H9 (cell line): ENCODE results near the gene HIPK4. TPM values are rescaled to one million over a fixed set of nuclear protein-coding genes. Genes with fewer than 3 reads are reported as not detected.

Experiments
- DNase-seq: peaks from one replicate; pipeline ENCODE4 v3.0.0-alpha.2; 2017
- H2AFZ ChIP-seq: one replicate; pipeline ENCODE4 v1.6.1; 2013; ENCODE audit warnings: mild to moderate bottlenecking, low read length, control low read depth, moderate library complexity
- H2AK5ac ChIP-seq: 2 replicates; pipeline ENCODE4 v1.6.1; 2013; ENCODE audit warnings: low read length, control low read depth, mixed read lengths; ENCODE audit not compliant: insufficient read length
- H2BK120ac ChIP-seq: one replicate; pipeline ENCODE4 v1.6.1; 2013; ENCODE audit warnings: low read depth, mild to moderate bottlenecking, low read length, control low read depth, inconsistent platforms; ENCODE audit not compliant: poor library complexity, severe bottlenecking
- H2BK12ac ChIP-seq: 2 replicates; pipeline ENCODE4 v1.6.1; 2013; ENCODE audit warnings: low read length, control low read depth, mixed read lengths, low read depth; ENCODE audit not compliant: insufficient read length
- H2BK15ac ChIP-seq: 2 replicates; pipeline ENCODE4 v1.6.1; 2013; ENCODE audit warnings: low read depth, low read length, control low read depth
- H2BK20ac ChIP-seq: one replicate; pipeline ENCODE4 v1.6.1; 2013; ENCODE audit warnings: low read depth, mild to moderate bottlenecking, low read length, control low read depth, inconsistent platforms; ENCODE audit not compliant: poor library complexity, severe bottlenecking
- H2BK5ac ChIP-seq: 2 replicates; pipeline ENCODE4 v1.6.1; 2013; ENCODE audit warnings: low read length, control low read depth, mixed read lengths; ENCODE audit not compliant: insufficient read length
- H3K14ac ChIP-seq: 2 replicates; pipeline ENCODE4 v1.6.1; 2013; ENCODE audit warnings: low read length, control low read depth; ENCODE audit not compliant: insufficient read depth
- H3K18ac ChIP-seq: 2 replicates; pipeline ENCODE4 v1.6.1; 2013; ENCODE audit warnings: low read depth, mild to moderate bottlenecking, mixed read lengths, low read length, control low read depth; ENCODE audit not compliant: insufficient read length
- H3K23ac ChIP-seq: 2 replicates; pipeline ENCODE4 v1.6.1; 2013; ENCODE audit warnings: low read length, control low read depth, mixed read lengths, low read depth; ENCODE audit not compliant: insufficient read length
- H3K23me2 ChIP-seq: 2 replicates; pipeline ENCODE4 v1.6.1; 2013; ENCODE audit warnings: low read depth, mild to moderate bottlenecking, mixed read lengths, low read length, control low read depth; ENCODE audit not compliant: insufficient read length, poor library complexity, severe bottlenecking
- H3K27ac ChIP-seq: 2 replicates; pipeline ENCODE4 v1.5.1; 2013; ENCODE audit warnings: low read length, control low read depth, mixed read lengths, low read depth; ENCODE audit not compliant: insufficient read length
- H3K27me3 ChIP-seq: 2 replicates; pipeline ENCODE4 v1.6.1; 2013; ENCODE audit warnings: low read length, control low read depth, inconsistent platforms; ENCODE audit not compliant: insufficient read depth
- H3K4ac ChIP-seq: 2 replicates; pipeline ENCODE4 v1.6.1; 2013; ENCODE audit warnings: low read depth, mild to moderate bottlenecking, control low read depth, inconsistent platforms, low read length, moderate library complexity
- H3K4me1 ChIP-seq: 2 replicates; pipeline ENCODE4 v1.6.1; 2013; ENCODE audit warnings: low read length, control low read depth, inconsistent platforms; ENCODE audit not compliant: insufficient read depth
- H3K4me2 ChIP-seq: 2 replicates; pipeline ENCODE4 v1.6.1; 2013; ENCODE audit warnings: low read length, control low read depth, mixed read lengths; ENCODE audit not compliant: insufficient read length, insufficient read depth
- H3K56ac ChIP-seq: 2 replicates; pipeline ENCODE4 v1.6.1; 2013; ENCODE audit warnings: low read depth, mild to moderate bottlenecking, mixed read lengths, low read length, control low read depth; ENCODE audit not compliant: insufficient read length
- H3K79me1 ChIP-seq: 2 replicates; pipeline ENCODE4 v1.6.1; 2013; ENCODE audit warnings: low read depth, mild to moderate bottlenecking, moderate library complexity, low read length, control low read depth, inconsistent platforms; ENCODE audit not compliant: insufficient read depth, poor library complexity, severe bottlenecking
- H3K79me2 ChIP-seq: 2 replicates; pipeline ENCODE4 v1.6.1; 2013; ENCODE audit warnings: low read length, control low read depth, inconsistent platforms; ENCODE audit not compliant: insufficient read depth
- H3K9ac ChIP-seq: 2 replicates; pipeline ENCODE4 v1.6.1; 2013; ENCODE audit warnings: low read length, control low read depth, mixed read lengths; ENCODE audit not compliant: insufficient read length; ENCODE audit errors: extremely low read depth
- H3K9me3 ChIP-seq: one replicate; pipeline ENCODE4 v1.6.1; 2013; ENCODE audit warnings: low read depth, low read length, inconsistent platforms; ENCODE audit not compliant: control insufficient read depth
- H3T11ph ChIP-seq: one replicate; pipeline ENCODE4 v1.6.1; 2013; ENCODE audit warnings: mild to moderate bottlenecking, low read length, control low read depth, inconsistent platforms
- H4K20me1 ChIP-seq: one replicate; pipeline ENCODE4 v1.6.1; 2013; ENCODE audit not compliant: control insufficient read depth, insufficient read length, insufficient read depth
- H4K5ac ChIP-seq: 2 replicates; pipeline ENCODE4 v1.6.1; 2013; ENCODE audit warnings: low read depth, mild to moderate bottlenecking, mixed read lengths, low read length, control low read depth; ENCODE audit not compliant: insufficient read length
- H4K8ac ChIP-seq: replicated peaks from 2 replicates; pipeline ENCODE4 v1.6.1; 2013; ENCODE audit warnings: low read length, control low read depth, mixed read lengths, low read depth; ENCODE audit not compliant: insufficient read length
- H4K91ac ChIP-seq: 2 replicates; pipeline ENCODE4 v1.6.1; 2013; ENCODE audit warnings: low read depth, mild to moderate bottlenecking, moderate library complexity, mixed read lengths, low read length, control low read depth; ENCODE audit not compliant: insufficient read length
- H3K27ac Mint-ChIP-seq, 3 experiments: 2 replicates in 2 of 3; 3 replicates in 1 of 3; pipeline ENCODE4 v1.8.0; 2020 to 2021; ENCODE audit warnings: mixed read lengths in 3 of 3, mild to moderate bottlenecking in 1 of 3, moderate library complexity in 1 of 3
- H3K27me3 Mint-ChIP-seq: 2 replicates; pipeline ENCODE4 v1.8.0; 2021; ENCODE audit warnings: low read depth, mild to moderate bottlenecking, moderate library complexity, mixed read lengths
- H3K36me3 Mint-ChIP-seq, 3 experiments: 2 replicates in 2 of 3; 3 replicates in 1 of 3; pipeline ENCODE4 v1.8.0; 2020 to 2021; ENCODE audit warnings: low read depth in 3 of 3, mixed read lengths in 3 of 3; ENCODE audit not compliant: insufficient read depth in 1 of 3
- H3K4me1 Mint-ChIP-seq, 2 experiments: 2 replicates each; pipeline ENCODE4 v1.8.0; 2020; ENCODE audit warnings: mixed read lengths in 2 of 2
- H3K4me3 Mint-ChIP-seq, 2 experiments: 2 replicates in 1 of 2; 3 replicates in 1 of 2; pipeline ENCODE4 v1.8.0; 2020 to 2021; ENCODE audit warnings: mild to moderate bottlenecking in 2 of 2, mixed read lengths in 2 of 2, moderate library complexity in 1 of 2
- H3K9me3 Mint-ChIP-seq, 2 experiments: 2 replicates in 1 of 2; 3 replicates in 1 of 2; pipeline ENCODE4 v1.8.0; 2020; ENCODE audit warnings: mild to moderate bottlenecking in 2 of 2, mixed read lengths in 2 of 2, moderate library complexity in 1 of 2
- CTCF ChIP-seq: fragments of 200-600 bp; sonication (generic); conservative IDR thresholded peaks from 3 replicates; pipeline ENCODE4 v1.8.0; 2021; ENCODE audit warnings: antibody characterized with exemption, mild to moderate bottlenecking
- WGBS: extraction: QIAGEN DNeasy Blood & Tissue Kit; methylation state at CpG from one replicate; pipeline ENCODE4 v1.1.7; 2013; ENCODE audit warnings: missing lambda C conversion rate, low lambda C conversion rate, mixed read lengths; ENCODE audit not compliant: insufficient read length; ENCODE audit errors: extremely low coverage; 5-methylcytosine and 5-hydroxymethylcytosine counted together
- total RNA-seq: library from RNA; stranded (reverse); gene quantifications from 2 replicates; pipeline ENCODE4 v1.2.1, GENCODE V29; 2021

Gene HIPK4
- total RNA-seq, 1 experiment from 2014 or later, result 0.15 TPM

- no peaks in the 10 kb centered on the region for H3K9me3 ChIP-seq
- H3K9me3 Mint-ChIP-seq, result no peaks in the 10 kb centered on the region
- DNase-seq, result no peak
- H3K23me2 ChIP-seq, result no peaks in the 10 kb centered on the region
- no peak overlapping the region for H3K27ac ChIP-seq
- H3K18ac ChIP-seq, result no peak overlapping the region
- H4K8ac ChIP-seq, result no peak overlapping the region
- H2BK5ac ChIP-seq, result no peak overlapping the region
- H3K27me3 Mint-ChIP-seq, result no peaks in the 10 kb centered on the region
- no peaks in the 10 kb centered on the region for H3K27me3 ChIP-seq
- TF ChIP-seq CTCF, result no peak
- no peak overlapping the region for H3K23ac ChIP-seq
- H3K36me3 Mint-ChIP-seq, result peaks cover 27 to 73% (median 73%) of the 10 kb centered on the region in 3 experiments
- H4K20me1 ChIP-seq, result no peaks in the 10 kb centered on the region
- no peaks in the 10 kb centered on the region for H3K4me1 ChIP-seq
- no peak overlapping the region; the same call in 1 of the 2 replicates for H3K14ac ChIP-seq
- no peak overlapping the region for H4K91ac ChIP-seq
- no peak overlapping the region for H3K56ac ChIP-seq
- H3K4me2 ChIP-seq, result no peak overlapping the region
- H2BK12ac ChIP-seq, result no peak overlapping the region
- peaks cover 7 to 9% of the 10 kb centered on the region in 2 experiments for H3K4me1 Mint-ChIP-seq
- no peak overlapping the region for H2BK20ac ChIP-seq
- no peak overlapping the region for H3K4ac ChIP-seq
- no peak overlapping the region for H2AK5ac ChIP-seq
- WGBS, result no CpG with 5 or more reads among the region's 5 CpGs
- H3K79me2 ChIP-seq, result no peaks in the 10 kb centered on the region
- no peak overlapping the region for H2BK15ac ChIP-seq
- H2BK120ac ChIP-seq, result no peak overlapping the region
- no peak overlapping the region for H3K4me3 Mint-ChIP-seq
- H3T11ph ChIP-seq, result no peak overlapping the region
- no peak overlapping the region for H3K9ac ChIP-seq
- no peak overlapping the region; a peak in 1 of 7 replicates for H3K27ac Mint-ChIP-seq
- no peaks in the 10 kb centered on the region for H3K79me1 ChIP-seq
- H2AFZ ChIP-seq, result no peak overlapping the region
- no peak overlapping the region for H4K5ac ChIP-seq
Observed at GRCh38 chr19:40371802-40372122, 18.2 kb downstream of the HIPK4 start.
